Measurements from ENCODE around the gene PEX14. TPM values are rescaled to one million over a fixed set of nuclear protein-coding genes. Genes with fewer than 3 reads are reported as not detected.

Gene PEX14
- total RNA-seq, 4 donors from 2014 or later, result 14.6 to 19.0 (median 17.6) TPM

DNA sequence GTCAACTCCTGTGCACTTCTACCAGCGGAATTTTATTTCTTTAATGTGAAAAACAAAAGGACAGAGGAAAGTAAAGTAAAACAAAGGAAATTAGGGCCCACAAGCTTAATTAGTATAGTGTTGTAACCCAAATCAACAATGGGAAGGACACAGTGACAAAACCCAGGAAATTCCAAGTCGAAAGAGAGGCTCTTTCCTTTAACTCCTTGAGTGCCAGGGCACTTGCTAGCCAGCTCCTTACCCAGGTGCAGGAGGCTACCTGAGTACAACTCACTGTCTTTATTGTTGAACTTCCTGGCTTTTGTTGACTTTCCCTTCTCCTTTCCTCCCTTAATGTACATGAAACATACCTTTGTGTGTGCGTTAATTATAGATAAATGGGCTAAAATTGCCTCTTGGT lies 55.0 kb downstream of the PEX14 start:
- Histone ChIP-seq H3K4me3 (no peak overlapping the region), H3K4me1 (peaks cover 26% of the 10 kb centered on the region), H3K27me3 (no peaks in the 10 kb centered on the region), H3K27ac (no peak overlapping the region), H3K9me3 (no peaks in the 10 kb centered on the region), H3K36me3 (no peaks in the 10 kb centered on the region)
- TF ChIP-seq EP300 (IDR thresholded peaks at IDR 0.05) (no peak), POLR2A (IDR thresholded peaks at IDR 0.05) (no peak), POLR2AphosphoS5 (IDR thresholded peaks at IDR 0.05) (no peak)
- TF ChIP-seq, protein P1, sequence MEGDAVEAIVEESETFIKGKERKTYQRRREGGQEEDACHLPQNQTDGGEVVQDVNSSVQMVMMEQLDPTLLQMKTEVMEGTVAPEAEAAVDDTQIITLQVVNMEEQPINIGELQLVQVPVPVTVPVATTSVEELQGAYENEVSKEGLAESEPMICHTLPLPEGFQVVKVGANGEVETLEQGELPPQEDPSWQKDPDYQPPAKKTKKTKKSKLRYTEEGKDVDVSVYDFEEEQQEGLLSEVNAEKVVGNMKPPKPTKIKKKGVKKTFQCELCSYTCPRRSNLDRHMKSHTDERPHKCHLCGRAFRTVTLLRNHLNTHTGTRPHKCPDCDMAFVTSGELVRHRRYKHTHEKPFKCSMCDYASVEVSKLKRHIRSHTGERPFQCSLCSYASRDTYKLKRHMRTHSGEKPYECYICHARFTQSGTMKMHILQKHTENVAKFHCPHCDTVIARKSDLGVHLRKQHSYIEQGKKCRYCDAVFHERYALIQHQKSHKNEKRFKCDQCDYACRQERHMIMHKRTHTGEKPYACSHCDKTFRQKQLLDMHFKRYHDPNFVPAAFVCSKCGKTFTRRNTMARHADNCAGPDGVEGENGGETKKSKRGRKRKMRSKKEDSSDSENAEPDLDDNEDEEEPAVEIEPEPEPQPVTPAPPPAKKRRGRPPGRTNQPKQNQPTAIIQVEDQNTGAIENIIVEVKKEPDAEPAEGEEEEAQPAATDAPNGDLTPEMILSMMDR (IDR thresholded peaks at IDR 0.05), result no peak
- 60% methylated on average over 3 of the region's 3 CpGs for WGBS
- no peak for DNase-seq (ENCODE audit: low spot score in 2 of 2)

DNA sequence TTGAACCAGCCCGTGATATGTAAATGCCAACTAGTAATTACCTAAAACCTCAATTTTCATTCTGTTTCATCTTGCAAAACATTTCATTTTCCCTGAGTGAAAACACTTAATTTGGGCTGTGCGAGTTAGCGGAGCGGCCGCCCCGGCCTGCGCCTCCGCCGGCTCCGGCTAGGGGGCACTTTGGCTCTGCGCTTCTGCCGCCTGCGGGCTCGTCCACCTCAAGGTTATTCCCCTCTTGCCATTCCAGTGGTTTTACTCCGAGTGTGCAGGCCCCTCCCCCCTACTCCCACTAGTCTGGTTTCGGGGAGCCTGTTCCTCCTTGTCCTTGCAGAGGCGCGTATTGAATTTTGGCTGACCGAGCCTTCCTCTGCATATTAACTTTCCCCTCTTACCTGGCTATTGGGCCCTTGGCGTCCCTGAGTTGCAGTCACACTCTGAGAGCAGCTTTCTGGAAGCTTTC lies 55.6 kb downstream of the PEX14 start:
- no peaks in the 10 kb centered on the region for H3K36me3 ChIP-seq
- H3K27me3 ChIP-seq, result no peaks in the 10 kb centered on the region
- peaks cover 26% of the 10 kb centered on the region for H3K4me1 ChIP-seq
- H3K27ac ChIP-seq, result no peak overlapping the region
- WGBS, result 63% methylated on average over 20 of the region's 20 CpGs
- no peak for DNase-seq (ENCODE audit: low spot score in 2 of 2)
- no peaks in the 10 kb centered on the region for H3K9me3 ChIP-seq
- no peak for TF ChIP-seq POLR2AphosphoS5 (IDR thresholded peaks at IDR 0.05)
- TF ChIP-seq, protein P1 (IDR thresholded peaks at IDR 0.05), result peak in 1 of 2 donors; percentile 41
- H3K4me3 ChIP-seq, result no peak overlapping the region

DNA sequence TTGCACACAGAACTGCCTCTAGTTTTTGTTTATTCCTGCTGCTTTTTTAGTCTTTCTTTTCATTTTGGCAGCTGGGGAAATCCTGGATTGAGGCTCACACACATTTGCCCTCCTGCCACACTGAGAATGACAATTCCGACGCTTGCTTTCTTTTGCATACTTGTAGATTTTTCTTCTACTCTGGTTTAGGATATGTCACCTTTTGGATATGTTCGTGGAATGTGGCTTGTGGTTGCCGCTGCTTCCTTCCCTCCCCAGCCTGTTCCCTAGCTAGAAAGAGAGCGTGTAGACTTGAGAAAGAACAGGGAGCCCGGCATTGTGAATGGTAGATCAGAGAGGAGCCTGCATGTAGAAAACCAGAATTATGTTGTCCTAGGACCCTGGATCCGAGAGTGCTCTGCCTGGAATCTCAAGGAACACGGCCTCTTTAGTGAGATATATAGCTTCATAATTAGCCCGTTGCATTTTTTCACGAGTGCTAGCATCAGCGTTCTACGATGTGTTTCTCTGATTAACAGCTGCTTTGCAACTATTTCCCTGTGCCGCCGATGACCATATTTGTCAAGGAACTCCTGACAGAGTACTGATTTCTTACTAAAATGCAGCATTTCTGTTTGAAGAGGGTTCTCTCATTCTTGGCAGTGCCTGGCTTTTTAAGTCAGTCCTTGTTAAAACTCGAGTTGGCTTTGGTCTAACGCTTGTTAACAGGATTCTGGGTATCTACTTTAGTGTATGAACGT lies 56.2 kb downstream of the PEX14 start:
- no peak for TF ChIP-seq POLR2A (IDR thresholded peaks at IDR 0.05)
- TF ChIP-seq POLR2AphosphoS5 (IDR thresholded peaks at IDR 0.05), result no peak
- TF ChIP-seq, protein P1 (IDR thresholded peaks at IDR 0.05), result no peak
- TF ChIP-seq EP300 (IDR thresholded peaks at IDR 0.05), result no peak
- Histone ChIP-seq H3K27ac (no peak overlapping the region), H3K36me3 (peaks cover under 1% of the 10 kb centered on the region), H3K9me3 (no peaks in the 10 kb centered on the region), H3K27me3 (no peaks in the 10 kb centered on the region), H3K4me1 (peaks cover 26% of the 10 kb centered on the region), H3K4me3 (no peak overlapping the region)
- no peak for DNase-seq (ENCODE audit: low spot score in 2 of 2)
- WGBS, result 86% methylated on average over 17 of the region's 17 CpGs

DNA sequence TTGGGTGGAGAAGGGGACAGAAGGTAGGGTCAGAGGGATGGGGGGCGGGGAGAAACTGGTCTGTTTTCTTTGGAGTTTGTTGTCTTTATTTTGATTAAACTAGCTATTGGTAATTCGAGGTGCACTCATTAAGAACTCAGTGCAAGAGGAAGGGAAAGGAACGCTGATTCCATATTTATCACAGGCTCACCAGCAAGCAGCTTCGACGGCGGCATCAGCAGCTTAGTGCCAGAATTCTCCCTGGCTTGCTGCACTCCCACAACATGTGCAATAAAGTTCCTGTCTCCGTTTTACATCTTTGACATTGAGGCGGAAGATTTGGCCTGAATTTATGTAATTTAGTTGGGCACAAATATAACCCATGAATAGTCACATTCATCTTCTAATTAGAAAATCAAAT lies 57.6 kb downstream of the PEX14 start:
- Histone ChIP-seq H3K27ac (no peak overlapping the region), H3K27me3 (no peaks in the 10 kb centered on the region), H3K9me3 (no peaks in the 10 kb centered on the region), H3K4me1 (peaks cover 26% of the 10 kb centered on the region), H3K4me3 (no peak overlapping the region), H3K36me3 (peaks cover 15% of the 10 kb centered on the region)
- 86% methylated on average over 8 of the region's 8 CpGs for WGBS
- no peak for TF ChIP-seq POLR2A (IDR thresholded peaks at IDR 0.05)
- TF ChIP-seq, protein P1 (IDR thresholded peaks at IDR 0.05), result no peak
- no peak for TF ChIP-seq EP300 (IDR thresholded peaks at IDR 0.05)
- no peak for TF ChIP-seq POLR2AphosphoS5 (IDR thresholded peaks at IDR 0.05)
- DNase-seq (ENCODE audit: low spot score in 2 of 2), result no peak

DNA sequence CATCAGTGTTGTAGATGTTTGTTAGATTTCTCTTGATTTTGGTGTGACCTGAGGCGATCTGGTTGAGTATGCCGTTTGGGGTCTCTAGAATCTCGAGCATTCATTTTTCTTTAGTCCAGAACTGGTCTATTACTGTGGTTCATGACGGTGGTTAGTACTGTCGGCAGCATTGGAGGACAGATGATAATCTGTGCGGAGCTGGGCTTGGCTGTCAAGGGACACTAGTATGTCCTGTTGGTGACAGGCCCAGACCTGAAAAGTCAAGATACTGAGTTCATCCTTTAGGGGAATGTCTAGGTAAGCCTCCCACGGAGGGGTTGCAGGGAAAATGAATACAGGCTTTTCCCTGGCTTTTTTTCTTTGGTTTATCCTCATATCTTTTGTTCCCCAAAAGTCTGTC lies 59.8 kb downstream of the PEX14 start:
- Histone ChIP-seq H3K9me3 (no peaks in the 10 kb centered on the region), H3K36me3 (peaks cover 22% of the 10 kb centered on the region), H3K4me1 (peaks cover 12% of the 10 kb centered on the region), H3K4me3 (no peak overlapping the region), H3K27me3 (no peaks in the 10 kb centered on the region), H3K27ac (no peak overlapping the region)
- no peak for DNase-seq (ENCODE audit: low spot score in 2 of 2)
- WGBS, result 92% methylated on average over 7 of the region's 7 CpGs
- TF ChIP-seq POLR2A (IDR thresholded peaks at IDR 0.05) (no peak), EP300 (IDR thresholded peaks at IDR 0.05) (no peak)
- TF ChIP-seq, protein P1 (IDR thresholded peaks at IDR 0.05), result no peak
